HEK293 (cell line): ENCODE data around the gene TKTL1.

Source experiments
- CTCF ChIA-PET: fragments of 350-600 bp; formaldehyde crosslinking; extraction: SDS; loops from one replicate; lab custom pipeline; 2021; ENCODE audit warnings: antibody characterized with exemption; lab: Yijun Ruan, JAX
- POLR2A ChIA-PET: fragments of 300-600 bp; formaldehyde crosslinking; extraction: SDS; loops from one replicate; lab custom pipeline; 2020; ENCODE audit warnings: antibody characterized with exemption, inconsistent platforms; lab: Yijun Ruan, JAX
- H3K27ac ChIP-seq: fragments of 200-500 bp; sonication (Bioruptor generic); 2 replicates; pipeline ENCODE4 v1.5.1; 2014; ENCODE audit warnings: low read depth, low read length, control low read depth, inconsistent platforms; ENCODE audit errors: extremely low read depth
- H3K36me3 ChIP-seq, 2 experiments: fragments of 200-500 bp in 1 of 2; sonication (Bioruptor generic) in 1 of 2; 1 replicate in 1 of 2; 2 replicates in 1 of 2; pipeline ENCODE4 v1.5.1; 2014 to 2017; ENCODE audit warnings: inconsistent platforms in 2 of 2, low read length in 2 of 2; ENCODE audit not compliant: control insufficient read depth in 2 of 2, insufficient read depth in 1 of 2
- H3K4me1 ChIP-seq: fragments of 200-500 bp; sonication (Bioruptor generic); 2 replicates; pipeline ENCODE4 v1.5.1; 2014; ENCODE audit warnings: mild to moderate bottlenecking, low read length, inconsistent platforms; ENCODE audit not compliant: control insufficient read depth, insufficient read depth
- H3K4me3 ChIP-seq: 2 replicates; pipeline ENCODE4 v1.5.1; 2011; ENCODE audit warnings: low read depth, mild to moderate bottlenecking, control low read depth, low read length, moderate library complexity
- H3K9me3 ChIP-seq: fragments of 200-500 bp; sonication (Bioruptor generic); 2 replicates; pipeline ENCODE4 v1.5.1; 2014; ENCODE audit warnings: low read depth, low read length, inconsistent platforms; ENCODE audit not compliant: control insufficient read depth, insufficient read depth
- FEZF1 ChIP-seq: fragments of 450-650 bp; formaldehyde crosslinking; IDR thresholded peaks from 2 replicates; pipeline ENCODE4 v1.5.1; 2016; ENCODE audit warnings: missing biosample characterization, missing genetic modification characterization
- GLIS2 ChIP-seq: fragments of 450-650 bp; formaldehyde crosslinking; IDR thresholded peaks from 2 replicates; pipeline ENCODE4 v1.5.1; 2016; ENCODE audit warnings: missing biosample characterization, missing genetic modification characterization
- KLF16 ChIP-seq: fragments of 450-650 bp; formaldehyde crosslinking; IDR thresholded peaks from 2 replicates; pipeline ENCODE4 v1.5.1; 2017; ENCODE audit warnings: missing biosample characterization, missing genetic modification characterization
- SALL2 ChIP-seq: fragments of 450-650 bp; formaldehyde crosslinking; IDR thresholded peaks from 2 replicates; pipeline ENCODE4 v1.5.0; 2017; ENCODE audit warnings: missing biosample characterization, mild to moderate bottlenecking, missing genetic modification characterization, borderline replicate concordance
- TCF7L2 ChIP-seq: IDR thresholded peaks from 2 replicates; pipeline ENCODE4 v1.6.1; 2011; ENCODE audit warnings: low read depth, mild to moderate bottlenecking, inconsistent platforms, low read length, moderate library complexity, borderline replicate concordance
- ZIC2 ChIP-seq: fragments of 450-650 bp; formaldehyde crosslinking; IDR thresholded peaks from 2 replicates; pipeline ENCODE4 v1.5.1; 2016; ENCODE audit warnings: missing biosample characterization, missing genetic modification characterization
- ZNF169 ChIP-seq: fragments of 450-650 bp; formaldehyde crosslinking; IDR thresholded peaks from 2 replicates; pipeline ENCODE4 v1.5.1; 2016; ENCODE audit warnings: missing biosample characterization, missing genetic modification characterization
- ZNF174 ChIP-seq: fragments of 450-650 bp; formaldehyde crosslinking; IDR thresholded peaks from 2 replicates; pipeline ENCODE4 v1.5.0; 2017; ENCODE audit warnings: missing biosample characterization, mild to moderate bottlenecking, missing genetic modification characterization
- ZNF24 ChIP-seq: fragments of 450-650 bp; formaldehyde crosslinking; IDR thresholded peaks from 2 replicates; pipeline ENCODE4 v1.5.1; 2016; ENCODE audit warnings: missing biosample characterization, missing genetic modification characterization
- ZNF248 ChIP-seq: fragments of 450-650 bp; formaldehyde crosslinking; IDR thresholded peaks from 2 replicates; pipeline ENCODE4 v1.5.1; 2017; ENCODE audit warnings: missing biosample characterization, missing genetic modification characterization
- ZNF26 ChIP-seq: fragments of 450-650 bp; formaldehyde crosslinking; IDR thresholded peaks from 2 replicates; pipeline ENCODE4 v1.5.1; 2016; ENCODE audit warnings: missing biosample characterization, missing genetic modification characterization
- ZNF266 ChIP-seq: fragments of 450-650 bp; formaldehyde crosslinking; IDR thresholded peaks from 2 replicates; pipeline ENCODE4 v1.5.1; 2016; ENCODE audit warnings: missing biosample characterization, missing genetic modification characterization, low read depth
- ZNF350 ChIP-seq: fragments of 450-650 bp; formaldehyde crosslinking; IDR thresholded peaks from 2 replicates; pipeline ENCODE4 v1.5.0; 2017; ENCODE audit warnings: missing biosample characterization, mild to moderate bottlenecking, missing genetic modification characterization
- ZNF394 ChIP-seq: fragments of 450-650 bp; formaldehyde crosslinking; IDR thresholded peaks from 2 replicates; pipeline ENCODE4 v1.5.1; 2016; ENCODE audit warnings: missing biosample characterization, missing genetic modification characterization, mild to moderate bottlenecking, moderate library complexity, borderline replicate concordance
- ZNF416 ChIP-seq: fragments of 450-650 bp; formaldehyde crosslinking; IDR thresholded peaks from 2 replicates; pipeline ENCODE4 v1.5.1; 2016; ENCODE audit warnings: missing biosample characterization, missing genetic modification characterization
- ZNF48 ChIP-seq: fragments of 450-650 bp; formaldehyde crosslinking; IDR thresholded peaks from 2 replicates; pipeline ENCODE4 v1.5.1; 2016; ENCODE audit warnings: missing biosample characterization, missing genetic modification characterization
- ZNF510 ChIP-seq: fragments of 450-650 bp; formaldehyde crosslinking; IDR thresholded peaks from 2 replicates; pipeline ENCODE4 v1.5.1; 2018; ENCODE audit warnings: mild to moderate bottlenecking, missing genetic modification characterization, missing biosample characterization; ENCODE audit not compliant: insufficient replicate concordance
- ZNF548 ChIP-seq: fragments of 450-650 bp; formaldehyde crosslinking; IDR thresholded peaks from 2 replicates; pipeline ENCODE4 v1.5.1; 2016; ENCODE audit warnings: missing biosample characterization, missing genetic modification characterization
- ZNF654 ChIP-seq: fragments of 450-650 bp; formaldehyde crosslinking; IDR thresholded peaks from 2 replicates; pipeline ENCODE4 v1.5.1; 2016; ENCODE audit warnings: low read depth, missing biosample characterization, missing genetic modification characterization
- ZNF658 ChIP-seq: fragments of 450-650 bp; formaldehyde crosslinking; IDR thresholded peaks from 2 replicates; pipeline ENCODE4; 2016; ENCODE audit warnings: missing biosample characterization, missing genetic modification characterization
- TF ChIP-seq, protein P1 (sequence below): fragments of 450-650 bp; formaldehyde crosslinking; IDR thresholded peaks from 2 replicates; pipeline ENCODE4 v1.5.1; 2016; ENCODE audit warnings: missing biosample characterization, missing genetic modification characterization

The TKTL1 gene

GRCh38 chrX:154365052-154365600 is 69.5 kb downstream of the TKTL1 start (continued):
- no peak for TF ChIP-seq ZNF174 (tag by site-specific recombination)
- TF ChIP-seq TCF7L2 = no peak
- no peak for TF ChIP-seq ZNF266 (tag by site-specific recombination)
- TF ChIP-seq GLIS2 (tag by site-specific recombination) = no peak
- no peak for TF ChIP-seq ZNF394 (tag by site-specific recombination)
- no peak for TF ChIP-seq ZNF26 (tag by site-specific recombination)
- no peak for TF ChIP-seq ZNF48
- TF ChIP-seq ZNF416 (tag by site-specific recombination) = no peak

GRCh38 chrX:154365997-154366665 is 70.5 kb downstream of the TKTL1 start:
- H3K36me3 ChIP-seq = peaks cover 15 to 84% of the 10 kb centered on the region in 2 experiments; a peak in 2 of 3 replicates
- TF ChIP-seq ZIC2 (tag by site-specific recombination) (peak; percentile 10), ZNF350 (tag by site-specific recombination) (no peak)
- no peak overlapping the region for H3K4me3 ChIP-seq
- H3K4me1 ChIP-seq = 0 out of 2 replicates have a peak, but pooled peaks cover 4% of the 10 kb centered on the region
- ChIA-PET POLR2A (interaction anchor here (1.1 to 1.9 kb wide), 5 partner anchors 7 to 18 kb away, joined by 3 to 7 read pairs (median 4); partner anchors contain the start of genes EMD and FLNA), CTCF (interaction anchor here (0.6 kb wide), 1 partner anchor 44 kb away, joined by 3 read pairs; no protein-coding TSS in a partner anchor)
- H3K27ac ChIP-seq = no peak overlapping the region
- H3K9me3 ChIP-seq = no peaks in the 10 kb centered on the region

GRCh38 chrX:154366666-154367055 is 71.1 kb downstream of the TKTL1 start:
- H3K27ac ChIP-seq = no peak overlapping the region
- CTCF ChIA-PET = no interaction called here
- no peaks in the 10 kb centered on the region for H3K9me3 ChIP-seq
- H3K4me3 ChIP-seq = no peak overlapping the region
- H3K36me3 ChIP-seq = peaks cover 11 to 79% of the 10 kb centered on the region in 2 experiments; a peak in 2 of 3 replicates
- H3K4me1 ChIP-seq = 0 out of 2 replicates have a peak, but pooled peaks cover 4% of the 10 kb centered on the region
- POLR2A ChIA-PET = interaction anchor here (1.4 kb wide), 1 partner anchor 12 kb away, joined by 7 read pairs; the partner anchor contains the start of gene EMD
- TF ChIP-seq ZNF24 (tag by site-specific recombination) = no peak
- no peak for TF ChIP-seq FEZF1 (tag by site-specific recombination)
- TF ChIP-seq SALL2 = no peak
- TF ChIP-seq KLF16 (tag by site-specific recombination) = no peak
- no peak for TF ChIP-seq ZNF654 (tag by site-specific recombination)
- no peak for TF ChIP-seq ZNF510
- no peak for TF ChIP-seq ZNF548 (tag by site-specific recombination)
- TF ChIP-seq ZNF248 (tag by site-specific recombination) = no peak
- no peak for TF ChIP-seq ZNF169
- no peak for TF ChIP-seq ZNF658
- TF ChIP-seq, protein P1, sequence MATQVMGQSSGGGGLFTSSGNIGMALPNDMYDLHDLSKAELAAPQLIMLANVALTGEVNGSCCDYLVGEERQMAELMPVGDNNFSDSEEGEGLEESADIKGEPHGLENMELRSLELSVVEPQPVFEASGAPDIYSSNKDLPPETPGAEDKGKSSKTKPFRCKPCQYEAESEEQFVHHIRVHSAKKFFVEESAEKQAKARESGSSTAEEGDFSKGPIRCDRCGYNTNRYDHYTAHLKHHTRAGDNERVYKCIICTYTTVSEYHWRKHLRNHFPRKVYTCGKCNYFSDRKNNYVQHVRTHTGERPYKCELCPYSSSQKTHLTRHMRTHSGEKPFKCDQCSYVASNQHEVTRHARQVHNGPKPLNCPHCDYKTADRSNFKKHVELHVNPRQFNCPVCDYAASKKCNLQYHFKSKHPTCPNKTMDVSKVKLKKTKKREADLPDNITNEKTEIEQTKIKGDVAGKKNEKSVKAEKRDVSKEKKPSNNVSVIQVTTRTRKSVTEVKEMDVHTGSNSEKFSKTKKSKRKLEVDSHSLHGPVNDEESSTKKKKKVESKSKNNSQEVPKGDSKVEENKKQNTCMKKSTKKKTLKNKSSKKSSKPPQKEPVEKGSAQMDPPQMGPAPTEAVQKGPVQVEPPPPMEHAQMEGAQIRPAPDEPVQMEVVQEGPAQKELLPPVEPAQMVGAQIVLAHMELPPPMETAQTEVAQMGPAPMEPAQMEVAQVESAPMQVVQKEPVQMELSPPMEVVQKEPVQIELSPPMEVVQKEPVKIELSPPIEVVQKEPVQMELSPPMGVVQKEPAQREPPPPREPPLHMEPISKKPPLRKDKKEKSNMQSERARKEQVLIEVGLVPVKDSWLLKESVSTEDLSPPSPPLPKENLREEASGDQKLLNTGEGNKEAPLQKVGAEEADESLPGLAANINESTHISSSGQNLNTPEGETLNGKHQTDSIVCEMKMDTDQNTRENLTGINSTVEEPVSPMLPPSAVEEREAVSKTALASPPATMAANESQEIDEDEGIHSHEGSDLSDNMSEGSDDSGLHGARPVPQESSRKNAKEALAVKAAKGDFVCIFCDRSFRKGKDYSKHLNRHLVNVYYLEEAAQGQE (tag by site-specific recombination) = no peak
